Measurements from ENCODE around the gene RIF1.

DNA sequence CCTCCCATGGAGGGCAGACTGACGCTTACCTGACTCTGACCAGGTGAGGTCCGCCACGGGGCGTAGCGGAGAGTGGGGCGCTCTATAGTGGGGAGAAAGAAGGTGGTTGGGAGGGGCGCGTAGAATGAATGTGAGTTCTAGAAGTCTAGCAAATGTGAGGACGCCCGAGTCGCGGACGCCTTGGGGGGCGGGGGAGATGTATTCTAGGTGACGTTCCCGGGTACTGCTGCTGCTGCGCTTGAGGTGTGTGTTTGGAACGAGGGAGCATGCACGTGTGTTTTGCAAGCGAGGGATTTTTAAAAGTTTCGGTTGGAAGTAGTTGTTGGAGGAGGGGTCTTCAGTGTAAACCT, 758 bp downstream of the RIF1 start:
- TF ChIP-seq EZH2phosphoT487 (IDR thresholded peaks at IDR 0.05; ENCODE audit: insufficient read depth, low read depth) = no peak
- no peak for TF ChIP-seq EZH2 (IDR thresholded peaks at IDR 0.05; ENCODE audit: insufficient read depth, poor library complexity, severe bottlenecking)
